ENCODE results near the gene CHRM3. TPM values are rescaled to one million over a fixed set of nuclear protein-coding genes. Genes with fewer than 3 reads are reported as not detected.

The CHRM3 gene
- polyA plus RNA-seq, 5 donors, result 1.3 to 3.0 (median 1.6) TPM

- no peak for DNase-seq
These were observed 7.7 kb downstream of the CHRM3 start for GRCh38 chr1:239394107-239394506.

DNA sequence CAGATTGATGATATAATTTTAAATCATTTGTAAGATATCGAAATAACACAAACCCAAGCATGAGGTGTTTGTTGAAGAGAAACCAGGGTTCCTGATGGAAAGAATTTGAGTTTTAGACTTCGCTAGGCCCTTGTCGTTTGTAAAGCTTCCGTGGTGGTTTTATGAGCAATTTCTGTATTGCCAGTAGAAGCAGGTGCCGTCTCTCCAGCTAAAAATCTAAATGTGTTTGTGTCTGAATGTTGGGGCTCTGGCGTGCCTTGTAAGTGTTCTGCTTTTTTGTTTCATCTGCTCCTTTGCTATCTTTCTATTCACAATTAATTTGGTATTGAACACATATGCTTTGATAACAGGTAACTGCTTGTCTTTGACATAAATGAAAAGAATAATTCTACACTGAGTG, 27.5 kb downstream of the CHRM3 start:
- DNase-seq, result no peak

GRCh38 chr1:239417221-239417620, 30.9 kb downstream of the CHRM3 start:
- DNase-seq, result no peak

GRCh38 chr1:239417986-239418640, 31.7 kb downstream of the CHRM3 start:
- no peak for DNase-seq

GRCh38 chr1:239418681-239419080, 32.3 kb downstream of the CHRM3 start:
- no peak for DNase-seq

DNA sequence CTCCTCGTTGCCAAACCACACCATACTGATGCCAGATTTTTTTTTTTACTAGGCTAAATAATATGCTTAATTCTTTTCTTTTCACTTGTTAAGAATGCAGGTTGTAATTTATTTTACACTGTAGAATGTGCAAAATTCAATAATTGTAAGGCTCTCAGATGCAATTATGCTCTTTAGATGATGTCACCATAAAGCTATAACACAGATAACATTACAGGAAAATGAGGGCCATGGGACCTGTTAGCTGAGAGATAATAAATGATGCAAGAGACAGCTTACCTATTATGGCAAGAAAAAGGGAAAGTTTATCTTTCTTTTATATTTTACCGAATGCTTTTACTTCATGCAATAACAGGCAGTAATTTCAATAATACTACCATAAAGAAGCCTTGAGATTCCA, 35.4 kb downstream of the CHRM3 start:
- no peak for DNase-seq

- DNase-seq, result no peak
These were observed 36.5 kb downstream of the CHRM3 start for GRCh38 chr1:239422818-239423217.

- no peak for DNase-seq
These were observed 40.6 kb downstream of the CHRM3 start for GRCh38 chr1:239426821-239427475.

GRCh38 chr1:239427712-239428111, 41.3 kb downstream of the CHRM3 start:
- DNase-seq, result no peak

DNA sequence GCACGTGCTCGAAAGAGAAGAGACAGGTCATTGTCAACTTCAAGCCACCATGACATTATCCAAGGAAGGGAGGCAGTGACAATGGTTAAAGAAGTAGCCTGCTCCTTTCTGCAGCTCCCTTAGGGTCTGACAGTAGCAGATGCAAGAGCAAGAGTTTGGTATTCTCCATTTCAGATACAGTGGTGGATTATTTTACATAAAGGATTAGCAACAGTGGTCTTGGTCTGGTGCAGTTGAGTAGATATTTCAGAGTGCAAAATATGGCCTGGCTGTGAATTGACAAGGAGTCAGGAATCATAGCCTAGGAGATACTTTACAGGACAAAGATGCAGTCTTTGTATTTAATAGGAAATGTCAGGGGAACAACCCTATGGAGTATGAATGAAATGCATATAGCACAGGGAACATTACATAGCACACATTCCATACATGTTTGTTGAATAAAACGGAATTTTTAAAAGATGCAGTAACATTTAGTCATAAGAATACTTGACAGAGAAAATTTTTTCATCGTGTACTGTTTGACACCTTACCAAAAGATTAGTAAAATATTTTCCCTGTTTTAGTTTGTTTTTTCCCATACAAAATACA, 41.8 kb downstream of the CHRM3 start:
- no peak for DNase-seq

GRCh38 chr1:239429163-239429562, 42.8 kb downstream of the CHRM3 start:
- DNase-seq, result no peak

GRCh38 chr1:239432255-239432654, 45.9 kb downstream of the CHRM3 start:
- DNase-seq, result no peak

DNA sequence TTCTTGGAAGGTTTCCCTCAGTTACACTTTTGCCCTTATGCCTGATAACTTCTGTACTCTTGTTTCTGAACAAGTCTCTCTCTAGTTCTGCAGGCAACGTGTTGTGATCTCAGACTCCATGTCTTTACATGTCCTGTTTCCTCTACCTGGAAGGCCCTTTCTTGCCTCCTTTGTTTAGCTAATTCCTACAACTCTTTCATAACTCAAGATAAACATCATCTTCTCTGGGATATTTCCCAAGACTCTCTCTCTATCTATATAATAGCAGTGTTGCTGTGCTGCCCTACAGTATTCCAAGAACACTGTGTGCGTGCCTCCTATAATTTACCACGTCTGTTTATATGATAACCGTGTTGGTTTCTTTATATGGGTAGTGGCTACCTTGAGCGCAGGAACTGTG, 47.8 kb downstream of the CHRM3 start:
- no peak for DNase-seq

Measured in right lung (tissue), 5 donors.